Activated T-helper 1 cell treated with anti-CD3 and anti-CD28 coated beads, Interleukin-2, amount 50 U/mL, for 16 hours (primary cell): ENCODE results near the gene NPAS3.

ENCODE experiments used
- DNase-seq, 2 donors: peaks; one replicate each; pipeline ENCODE4 v3.0.0-alpha.2; 2020; ENCODE audit warnings: low read depth in 1 of 2, low spot score in 1 of 2

NPAS3 gene

DNA sequence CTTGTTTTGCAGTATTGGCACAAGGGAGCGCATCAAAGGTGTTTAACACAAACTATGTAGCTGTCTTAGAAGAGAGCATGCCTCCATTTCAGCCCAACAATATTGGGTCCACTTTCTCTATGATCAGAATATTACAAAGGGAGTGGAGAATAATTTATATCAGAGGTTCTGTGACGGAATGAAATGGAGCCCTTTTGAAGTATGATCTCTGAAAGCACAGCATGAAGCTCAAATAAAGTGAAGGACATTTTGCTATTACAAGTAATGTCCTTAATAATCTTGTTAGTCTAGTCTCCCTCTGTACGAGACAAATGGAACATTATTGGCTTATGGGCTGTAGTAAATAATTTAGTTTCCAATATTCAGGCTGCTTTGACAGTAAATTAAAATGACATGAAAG, 302.7 kb downstream of the NPAS3 start:
- DNase-seq, result no peak

DNA sequence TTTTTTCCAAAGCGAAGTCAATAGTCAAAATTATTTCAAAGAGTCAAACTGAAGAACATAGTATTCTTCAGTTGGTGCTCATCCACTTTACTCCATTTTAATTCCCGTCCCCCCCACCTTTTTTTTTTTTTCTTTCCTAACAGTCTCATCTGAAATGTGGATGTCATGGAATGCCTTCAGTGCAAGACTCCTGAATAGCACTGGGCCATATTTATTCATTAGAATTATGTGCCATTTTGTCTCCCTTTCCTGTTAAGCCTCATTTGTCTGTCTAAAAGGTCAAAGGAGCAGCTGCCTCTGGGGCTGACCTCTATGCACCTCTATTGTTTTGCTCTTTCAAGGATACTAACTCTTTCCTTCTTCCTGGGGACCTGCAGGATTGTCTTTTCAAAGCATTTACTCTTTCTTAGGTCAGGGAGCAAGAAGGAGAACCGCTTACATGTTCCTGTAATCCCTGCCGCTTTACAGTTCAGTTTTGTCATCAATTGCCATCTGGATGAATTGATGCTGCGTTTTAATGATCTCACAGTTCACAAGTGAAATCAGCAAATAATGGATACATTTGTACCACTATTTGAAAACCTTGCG, 310.6 kb downstream of the NPAS3 start:
- DNase-seq, result no peak

DNA sequence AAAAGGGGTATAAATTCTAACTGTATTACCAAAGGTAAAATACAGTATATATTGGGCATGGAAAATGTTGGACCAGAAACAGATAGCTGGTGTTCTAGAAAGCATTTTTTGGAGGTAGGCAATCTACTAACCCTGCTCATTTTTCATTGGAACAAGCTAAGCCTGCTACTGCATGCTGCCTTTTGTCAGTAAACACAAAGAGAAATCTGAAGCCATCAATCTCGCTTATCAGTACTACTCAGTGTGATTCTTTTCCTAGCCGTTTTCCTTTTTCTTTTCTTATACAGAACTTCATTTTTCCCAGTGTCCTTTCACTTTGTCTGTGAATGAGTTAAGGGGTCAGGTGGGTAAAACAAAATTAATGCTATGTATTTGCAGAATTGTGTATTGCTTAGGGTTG, 312.3 kb downstream of the NPAS3 start:
- no peak for DNase-seq

DNA sequence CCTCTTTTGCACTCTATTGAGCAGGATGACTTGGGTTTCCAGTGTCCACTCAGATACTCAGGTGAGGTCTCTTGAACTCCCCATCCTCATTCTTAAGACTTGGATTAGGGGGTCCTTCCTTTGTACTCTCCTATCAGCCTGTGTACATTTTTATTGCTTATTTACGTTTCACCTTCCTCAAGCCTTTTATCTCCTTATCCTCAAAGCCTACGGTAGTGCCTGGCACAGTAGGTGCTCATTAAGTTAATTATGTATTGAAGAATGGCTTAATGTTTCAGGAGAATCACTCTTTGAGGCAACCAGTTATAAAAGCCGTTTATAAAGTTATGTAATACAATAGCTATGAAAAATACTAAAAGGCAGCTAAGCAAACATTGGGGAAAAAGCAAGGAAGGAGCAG, 315.7 kb downstream of the NPAS3 start:
- DNase-seq, result no peak

DNA sequence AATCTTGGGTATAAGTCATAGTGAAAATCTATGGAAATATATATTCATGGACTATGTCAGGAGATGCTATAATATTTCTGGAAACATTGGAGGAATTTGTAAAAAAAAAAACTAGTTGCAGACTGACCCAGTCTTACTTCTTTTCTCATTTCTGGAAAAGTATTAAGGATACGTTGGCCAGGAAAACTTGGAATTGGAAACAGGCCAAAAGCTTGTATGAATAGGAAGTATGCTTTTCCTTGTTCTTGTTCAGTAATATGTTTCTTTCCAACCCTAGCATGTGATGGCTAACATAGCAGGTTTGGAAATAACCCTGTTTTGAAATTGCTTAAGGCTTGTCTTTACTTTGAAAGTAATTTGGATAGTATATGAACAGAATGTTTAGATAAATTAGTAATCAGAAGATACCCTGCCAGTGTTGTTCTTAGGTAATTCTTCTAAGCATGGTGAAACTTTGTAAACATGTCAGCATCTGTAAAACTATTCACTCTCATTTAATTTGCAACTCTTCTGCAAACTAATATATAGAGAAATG, 316.2 kb downstream of the NPAS3 start:
- no peak for DNase-seq

DNA sequence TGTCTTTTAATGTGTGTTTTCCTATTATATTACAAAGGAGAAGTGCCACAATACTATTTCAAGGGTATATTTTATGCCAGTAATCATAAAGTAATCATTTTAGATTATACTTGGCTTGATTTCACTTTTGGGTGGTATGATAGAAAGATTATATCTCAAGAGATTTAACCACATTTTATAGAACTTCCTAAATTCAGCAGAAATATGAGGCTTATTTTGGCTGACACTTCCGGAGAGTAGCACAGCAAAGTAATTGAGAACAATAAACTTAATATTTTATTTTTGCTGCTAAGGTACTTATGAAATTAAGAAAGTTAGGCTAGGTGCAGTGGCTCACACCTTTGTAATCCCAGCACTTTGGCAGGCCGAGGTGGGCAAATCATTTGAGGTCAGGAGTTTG, 319.1 kb downstream of the NPAS3 start:
- DNase-seq, result no peak

DNA sequence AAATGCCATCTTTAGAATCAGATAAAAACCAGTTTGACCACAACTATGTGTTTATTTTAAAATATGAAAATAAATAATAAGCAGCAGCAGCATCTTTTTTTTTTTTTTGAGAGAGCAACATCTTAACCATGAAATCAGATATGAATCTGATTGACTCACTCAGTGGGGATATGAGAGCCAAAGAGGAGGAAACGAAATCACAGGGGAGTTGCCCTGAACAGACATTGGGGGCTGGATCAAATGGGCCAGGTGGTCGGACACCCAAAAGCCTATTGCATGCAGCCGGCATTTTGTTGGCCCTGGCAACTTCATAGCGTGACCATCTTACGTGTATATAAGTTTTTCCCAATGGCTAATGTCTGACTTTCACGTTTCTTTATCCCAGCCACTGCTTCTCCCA, 321.1 kb downstream of the NPAS3 start:
- no peak for DNase-seq

DNA sequence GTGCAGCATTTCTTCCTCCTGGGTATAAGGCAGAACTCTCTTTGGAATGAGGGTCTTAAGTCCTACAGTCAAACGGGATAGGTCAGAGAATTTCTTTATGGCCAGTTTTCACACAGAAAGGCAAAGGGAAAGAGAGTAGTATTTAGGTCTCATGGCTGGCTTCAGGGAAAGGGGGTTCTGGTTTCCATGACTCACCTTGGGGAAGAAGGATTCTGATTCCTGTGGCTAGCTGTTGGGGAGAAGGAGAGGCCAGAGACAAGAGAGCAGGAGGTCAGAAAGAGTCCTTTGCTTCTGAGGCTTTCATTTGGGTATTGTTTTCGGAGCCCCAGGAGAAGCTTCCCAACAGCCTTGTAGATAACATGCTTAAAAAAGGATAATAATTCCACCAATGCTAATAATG, 332.5 kb downstream of the NPAS3 start:
- no peak for DNase-seq

DNA sequence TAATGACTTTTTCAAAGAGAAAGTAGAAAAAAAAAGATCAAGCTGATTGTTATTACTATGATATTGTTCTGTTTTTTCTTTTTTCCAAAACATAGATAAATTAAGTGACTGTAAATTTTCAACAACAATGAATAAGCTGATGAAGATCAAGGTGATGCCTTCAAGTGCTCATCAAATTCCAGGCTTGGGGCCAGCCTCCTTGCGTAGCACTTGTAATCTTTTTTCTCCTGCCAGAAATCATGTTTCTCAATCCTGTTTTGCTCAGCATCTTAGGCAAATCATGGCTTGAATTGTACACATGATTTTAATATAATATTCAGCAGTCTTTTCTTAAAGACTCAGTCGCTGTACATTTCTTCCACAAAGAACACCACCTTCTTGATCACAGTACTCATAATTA, 333.2 kb downstream of the NPAS3 start:
- DNase-seq, result no peak

DNA sequence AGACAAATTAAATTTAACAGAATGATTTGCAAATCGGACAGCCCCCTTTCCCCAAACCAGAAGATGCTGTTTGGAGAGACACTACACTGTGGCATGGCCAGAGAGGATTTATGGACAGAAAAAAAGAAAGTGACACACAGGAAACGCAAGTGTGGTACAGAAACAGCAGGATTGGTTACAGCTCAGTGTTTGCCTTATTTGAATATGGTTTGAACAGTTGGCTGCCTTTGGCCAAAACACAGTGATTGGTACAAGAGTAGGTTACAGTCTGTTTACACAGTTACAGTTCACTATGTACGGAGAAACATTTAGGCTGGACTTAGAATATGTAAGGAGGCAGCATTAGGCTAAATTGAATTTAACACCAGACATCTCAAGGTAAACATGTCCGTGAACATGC, 335.3 kb downstream of the NPAS3 start:
- no peak for DNase-seq

DNA sequence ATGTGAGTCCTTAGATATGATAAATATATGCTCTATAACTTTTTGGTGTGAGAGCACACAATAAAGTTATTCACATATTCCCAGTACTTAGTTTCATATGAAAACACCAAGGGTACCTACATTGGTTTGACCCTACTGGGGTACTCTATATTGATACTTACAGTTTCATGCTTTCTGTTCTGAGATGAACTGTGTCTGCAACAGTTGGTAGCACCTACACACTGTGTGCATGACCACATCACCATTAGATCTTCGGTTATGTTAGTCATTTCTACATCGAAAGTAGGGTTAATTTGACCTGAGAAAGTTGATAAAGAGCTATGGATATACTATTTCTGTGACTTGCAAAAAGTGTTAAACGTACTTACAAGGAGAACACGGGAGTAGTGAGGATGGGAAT, 337.2 kb downstream of the NPAS3 start:
- no peak for DNase-seq

DNA sequence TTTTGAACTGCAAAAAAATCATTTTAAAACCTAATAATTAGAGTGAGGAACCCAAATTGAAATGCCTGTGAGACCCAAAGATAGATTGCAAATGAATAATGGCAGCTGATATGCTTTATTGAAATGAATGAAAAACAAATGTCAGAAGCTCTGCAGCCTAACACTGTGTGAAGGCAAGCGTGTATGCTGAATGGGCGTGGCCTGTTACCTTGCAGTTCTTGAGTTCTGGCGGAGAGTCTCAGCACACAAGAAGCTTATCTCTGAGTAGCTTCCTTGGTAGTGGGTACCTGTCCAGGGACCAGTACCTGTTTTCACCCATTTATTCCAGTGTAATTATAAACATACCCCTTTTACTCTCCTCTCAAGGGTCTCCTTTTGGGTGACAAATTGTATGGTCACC, 341.2 kb downstream of the NPAS3 start:
- no peak for DNase-seq

DNA sequence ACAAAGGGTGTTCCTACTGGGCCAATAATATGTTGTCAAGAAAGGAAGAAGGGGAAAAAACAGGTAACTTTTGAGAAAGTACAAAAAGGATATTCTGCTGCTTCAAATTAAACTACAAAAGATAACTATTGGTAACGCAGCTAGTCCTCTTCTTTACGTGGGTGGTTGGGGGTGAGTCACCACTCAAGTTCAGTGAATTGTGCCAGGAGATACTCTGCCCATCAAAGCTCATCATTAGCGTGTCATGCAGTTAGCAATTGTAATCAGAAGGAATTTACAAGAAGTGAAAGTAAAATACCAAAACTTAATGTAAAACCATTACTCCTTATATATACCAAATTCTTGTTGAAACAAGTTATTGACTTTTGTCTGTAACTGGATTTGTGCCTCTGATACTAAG, 342.0 kb downstream of the NPAS3 start:
- DNase-seq, result no peak

DNA sequence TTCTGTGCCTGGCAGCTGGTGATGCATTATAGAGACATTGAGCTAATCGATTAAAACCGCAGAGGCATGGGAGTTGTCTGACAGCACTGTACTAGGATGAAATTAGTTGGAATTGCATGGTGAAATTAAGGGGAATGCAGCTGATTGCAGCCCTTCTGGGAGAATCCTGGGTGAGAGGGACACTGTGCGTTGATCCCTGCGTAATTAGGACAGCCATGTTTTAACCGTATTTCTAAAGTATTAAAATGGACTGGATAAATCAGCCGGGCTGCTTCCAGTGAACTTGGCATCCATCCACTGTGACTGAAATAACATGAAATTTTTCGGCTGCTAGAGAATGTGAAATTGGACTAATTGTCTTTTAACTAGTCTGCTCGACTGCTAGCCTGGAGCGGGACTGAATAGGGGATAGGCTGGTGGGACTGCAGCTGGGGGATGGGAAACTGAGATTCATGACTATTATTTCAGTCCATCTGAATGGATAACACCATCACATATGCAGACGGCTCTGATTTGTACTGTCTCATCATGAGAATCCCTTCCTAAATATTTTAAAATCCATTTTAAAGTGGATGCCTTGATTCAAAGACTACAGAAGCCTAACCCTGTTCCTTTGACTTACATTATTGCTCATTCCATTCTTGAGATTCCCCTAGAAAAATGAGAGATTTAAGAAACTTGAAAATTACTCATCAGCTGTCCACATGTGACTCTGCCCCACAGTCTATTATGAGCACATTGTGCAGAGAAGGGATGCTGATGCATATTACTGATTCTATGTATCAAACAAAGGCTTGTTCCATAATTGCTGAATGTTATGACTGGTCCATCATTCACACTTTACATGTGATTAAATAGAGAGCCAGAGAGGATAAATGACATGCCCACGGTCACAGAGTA, 343.9 kb downstream of the NPAS3 start:
- no peak for DNase-seq

DNA sequence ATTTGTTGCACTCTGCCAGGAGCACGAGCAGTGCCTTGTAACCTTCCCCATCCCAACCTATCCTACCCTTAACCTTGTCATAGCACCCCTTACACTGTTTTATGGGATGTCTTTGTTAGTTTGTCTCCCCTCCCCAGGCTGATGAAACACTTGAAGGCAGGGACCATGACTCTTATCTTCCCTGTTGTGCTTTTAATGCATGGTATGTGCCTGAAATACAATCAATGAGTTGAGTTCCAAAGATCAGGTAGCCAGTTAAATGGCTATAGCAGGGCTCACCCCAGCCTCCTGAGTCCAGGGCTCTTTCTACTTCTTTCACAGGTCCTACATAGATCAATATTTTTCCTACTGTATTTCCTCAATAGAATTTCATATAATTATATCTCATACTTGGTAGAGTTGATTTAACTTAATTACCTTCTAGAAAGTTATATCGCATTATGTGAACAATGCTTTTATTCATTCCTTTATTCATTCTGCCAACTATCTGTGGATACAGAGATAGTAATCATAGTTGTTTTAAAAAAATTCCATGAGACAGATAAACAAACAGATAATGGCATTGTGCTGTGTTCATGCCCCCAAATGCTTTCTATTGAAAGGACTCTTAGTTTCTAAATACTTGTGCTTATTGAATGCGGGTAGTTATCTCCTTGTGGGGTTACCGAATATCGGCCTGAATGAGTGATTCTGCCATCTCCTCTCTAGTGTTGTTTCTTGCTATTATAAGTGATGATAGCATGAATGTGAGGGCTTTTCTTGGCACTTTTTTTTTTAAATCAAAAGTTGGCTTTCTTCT, 347.4 kb downstream of the NPAS3 start:
- DNase-seq, result no peak

DNA sequence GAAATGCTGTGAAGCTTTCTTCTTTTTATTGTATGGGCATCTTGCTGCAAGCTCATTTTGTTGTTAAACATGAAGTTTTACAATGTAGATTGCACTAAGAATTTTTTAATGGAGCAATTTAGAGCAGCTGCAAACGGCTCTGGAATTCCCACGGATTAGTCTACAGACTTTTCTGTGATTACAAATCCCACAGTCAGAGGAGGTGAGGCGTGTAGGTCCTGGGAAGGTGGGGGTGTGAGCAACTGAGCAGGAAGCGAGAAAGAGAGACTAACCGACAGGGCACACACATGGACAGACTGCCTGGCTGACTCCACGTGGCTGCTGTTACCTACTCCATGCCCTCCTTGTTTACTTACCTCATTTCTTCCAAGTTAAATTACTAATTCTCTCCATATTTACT, 348.5 kb downstream of the NPAS3 start:
- DNase-seq, result no peak

DNA sequence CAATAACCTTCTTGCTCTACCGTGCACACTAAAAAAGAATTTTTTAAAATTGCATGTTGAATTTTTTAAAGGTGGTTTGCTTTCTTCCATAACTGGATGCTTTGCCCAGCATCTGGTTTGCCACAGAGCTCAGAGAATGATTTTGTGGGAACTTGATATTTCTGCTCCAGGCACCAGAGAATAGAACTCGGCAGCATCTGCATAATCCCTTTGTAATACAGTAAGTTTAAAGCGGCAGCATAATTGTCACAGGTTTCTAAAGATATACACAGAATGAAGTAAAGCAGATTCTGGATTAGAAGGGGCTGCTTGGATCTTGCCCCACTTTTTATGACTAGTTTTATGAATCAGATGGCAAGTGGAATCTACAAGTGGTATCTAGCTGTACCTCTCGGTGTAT, 352.0 kb downstream of the NPAS3 start:
- DNase-seq, result no peak

DNA sequence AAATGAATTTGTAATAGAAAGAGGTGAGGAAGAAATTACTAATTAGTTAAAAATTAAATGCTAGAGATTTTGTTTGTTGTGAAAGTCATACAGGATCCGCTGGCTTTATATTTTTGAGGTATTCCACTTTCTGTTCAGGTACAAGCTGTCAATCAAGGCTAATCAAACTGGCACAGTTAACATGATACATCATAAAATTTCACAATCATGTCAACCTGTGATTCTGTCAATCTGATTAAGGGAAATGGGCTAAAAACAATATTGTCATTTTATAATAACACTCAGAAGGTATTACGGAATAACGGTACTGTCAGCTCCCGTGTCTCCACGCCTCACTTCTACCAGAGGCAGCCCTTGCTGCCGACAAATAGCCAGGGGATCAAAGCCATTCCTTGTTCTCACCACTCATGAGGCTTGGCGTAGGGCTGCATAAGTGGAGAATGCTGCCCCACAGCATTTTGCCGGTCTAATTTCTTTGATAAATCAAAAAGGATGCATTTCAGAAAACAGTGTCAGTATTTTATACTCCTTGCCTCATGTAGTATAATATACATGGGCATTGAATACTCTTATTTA, 352.9 kb downstream of the NPAS3 start:
- DNase-seq, result no peak

DNA sequence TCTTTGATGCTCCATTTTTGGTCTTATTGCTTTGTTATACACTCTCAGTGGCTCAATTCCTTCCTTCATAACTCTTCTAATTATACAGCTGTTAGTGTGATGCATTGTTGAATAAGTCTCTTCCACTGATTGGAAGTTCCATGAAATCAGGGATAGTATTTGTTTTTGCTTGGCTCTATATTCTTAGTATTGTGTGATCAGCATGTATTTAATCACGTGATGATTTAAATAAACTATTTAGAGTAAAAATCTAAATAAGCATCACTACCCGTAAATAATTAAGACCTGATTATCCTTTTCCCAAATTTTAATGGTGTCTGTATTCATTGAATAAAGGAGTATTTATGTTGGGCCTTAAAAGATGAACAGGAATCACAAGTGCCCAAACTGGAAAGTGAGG, 355.7 kb downstream of the NPAS3 start:
- no peak for DNase-seq

DNA sequence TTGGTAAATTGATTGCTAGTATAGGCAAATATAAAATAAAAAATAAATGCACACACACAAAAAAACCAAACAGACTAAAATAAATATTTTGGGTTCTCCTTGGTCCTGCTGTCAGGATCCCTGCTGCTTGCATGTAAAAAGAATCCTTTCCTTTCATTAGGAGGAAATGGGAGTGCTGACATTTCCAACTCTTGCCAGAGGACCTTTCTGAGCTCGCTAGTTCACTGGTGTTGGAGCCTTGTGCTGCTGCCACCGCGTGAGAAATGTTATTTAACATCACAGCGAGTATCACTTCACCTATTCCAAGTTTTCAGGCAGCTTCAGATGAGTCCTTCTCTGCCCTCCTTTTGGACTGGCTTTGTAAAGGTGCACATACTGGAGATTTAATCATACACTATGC, 358.9 kb downstream of the NPAS3 start:
- no peak for DNase-seq

DNA sequence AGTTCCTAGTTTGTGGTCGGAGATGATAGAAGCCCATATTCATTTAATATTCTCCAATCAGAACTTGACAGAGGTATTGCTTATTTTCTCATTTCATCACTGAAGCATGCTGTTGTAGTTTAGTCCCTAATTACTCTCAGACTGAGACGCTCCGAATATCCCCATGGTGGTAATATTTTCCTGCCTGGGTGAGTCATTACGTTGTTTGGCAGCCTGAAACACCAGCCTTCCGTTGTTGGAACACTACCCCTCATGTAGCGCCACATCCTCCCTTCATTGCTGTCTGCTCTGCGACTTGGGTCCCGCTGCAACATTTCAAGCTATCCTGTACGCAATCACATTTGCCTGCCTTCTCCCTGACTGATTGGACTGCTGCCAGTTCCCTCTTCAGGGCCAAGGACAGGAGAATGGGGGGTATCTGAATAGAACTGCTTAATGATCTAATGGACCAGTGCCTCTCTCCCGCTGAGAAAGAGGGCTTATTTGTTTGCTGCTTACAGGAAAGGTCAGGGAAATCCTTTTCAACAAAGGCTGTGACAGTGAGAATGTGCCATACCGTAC, 369.1 kb downstream of the NPAS3 start:
- DNase-seq, result no peak
